LoVo (cell line): Measurements from ENCODE around the gene GPR137B.

Experiments
- DNase-seq: peaks from one replicate; pipeline ENCODE4 v3.0.0-alpha.2; 2016; ENCODE audit warnings: low spot score

The GPR137B gene

DNA sequence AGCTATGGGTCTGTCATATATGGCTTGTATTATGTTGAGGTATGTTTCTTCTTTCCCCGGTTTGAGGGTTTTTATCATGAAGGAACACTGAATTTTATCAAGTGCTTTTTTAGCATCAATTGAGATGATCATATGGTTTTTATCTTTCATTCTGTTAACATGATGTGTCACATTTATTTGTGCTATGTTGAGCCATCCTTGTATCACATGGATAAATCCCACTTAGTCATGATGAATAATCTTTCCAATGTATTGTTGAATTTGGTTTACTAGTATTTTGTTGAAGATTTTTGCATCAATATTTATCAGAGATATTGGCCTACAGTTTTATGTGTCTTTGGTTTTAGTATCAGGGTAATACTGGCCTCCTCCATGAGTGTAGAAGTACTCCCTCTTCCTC, 61.7 kb downstream of the GPR137B start:
- no peak for DNase-seq

DNA sequence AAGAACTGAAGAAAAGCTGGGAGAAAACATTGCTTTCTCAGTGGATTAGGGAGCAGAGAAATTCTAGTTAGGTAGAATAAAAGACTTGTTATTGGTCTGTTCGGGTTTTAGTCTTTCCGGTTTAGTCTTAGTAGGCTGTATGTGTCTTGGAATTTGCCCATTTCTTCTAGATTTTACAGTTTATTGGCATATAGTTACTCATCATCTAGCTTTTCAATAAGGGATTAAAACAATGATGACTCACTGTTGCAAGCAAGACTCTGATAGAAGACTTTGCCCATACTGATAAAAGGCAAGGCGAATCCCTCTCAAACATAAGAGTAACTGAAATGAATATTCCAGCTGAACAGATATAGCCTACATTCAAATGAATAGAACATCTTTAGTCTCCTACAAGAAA, 62.3 kb downstream of the GPR137B start:
- DNase-seq: no peak

DNA sequence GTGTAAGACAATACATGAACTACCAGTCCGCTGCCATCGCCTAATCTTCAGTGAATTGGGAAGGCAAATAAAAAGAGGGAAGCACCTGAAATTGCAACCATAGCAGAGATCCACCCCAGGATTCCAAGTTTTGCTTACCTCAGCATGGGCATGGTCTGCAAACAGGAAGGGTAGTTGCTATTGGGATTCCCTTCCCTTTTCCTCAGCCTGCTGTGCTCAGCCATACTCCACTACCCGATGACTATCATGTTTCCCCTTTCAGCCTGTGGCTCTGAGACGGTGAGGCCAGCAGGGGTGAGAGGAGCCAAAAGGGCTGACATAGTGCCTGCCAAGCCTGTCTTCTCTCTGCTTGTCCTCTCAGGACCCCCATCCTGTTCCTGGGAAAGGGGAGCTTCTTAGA, 64.2 kb downstream of the GPR137B start:
- DNase-seq: no peak

DNA sequence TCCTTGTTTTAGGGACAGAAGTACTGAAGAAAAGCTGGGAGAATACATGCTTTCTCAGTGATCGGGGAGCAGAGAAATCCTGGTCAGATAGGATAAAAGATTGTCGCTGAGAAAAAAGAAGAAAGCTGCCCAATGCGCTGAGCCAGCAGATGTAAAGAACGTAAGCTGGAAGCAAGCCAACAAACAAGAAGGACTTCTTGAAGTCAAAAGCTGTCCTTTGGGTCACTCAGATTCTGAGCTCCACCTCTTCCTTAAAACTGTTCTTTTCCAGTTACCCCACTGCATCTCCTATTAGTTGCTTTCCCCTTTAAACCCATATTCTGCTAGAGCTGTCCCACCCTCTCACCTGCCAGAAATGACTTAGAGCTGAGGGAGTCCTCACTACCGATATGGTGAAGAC, 64.8 kb downstream of the GPR137B start:
- no peak for DNase-seq

DNA sequence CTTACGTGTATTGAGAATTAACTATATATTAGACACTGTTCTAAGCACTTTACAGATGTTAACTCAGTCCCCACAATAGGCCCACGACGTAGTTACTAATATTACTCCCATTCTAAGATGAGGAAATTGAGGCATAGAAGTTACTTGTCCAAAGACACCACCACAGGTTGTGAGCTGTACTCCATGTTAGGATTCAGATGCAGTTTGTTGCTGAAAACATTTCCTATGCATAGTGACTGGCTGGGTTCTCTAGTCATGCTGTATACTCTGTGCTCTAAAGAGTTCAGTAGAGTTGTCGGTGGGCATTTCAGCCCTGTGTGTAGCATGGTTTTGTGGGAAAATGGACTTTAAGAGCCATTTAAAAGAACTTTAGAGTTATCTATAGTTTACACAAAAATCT, 65.2 kb downstream of the GPR137B start:
- DNase-seq: no peak

DNA sequence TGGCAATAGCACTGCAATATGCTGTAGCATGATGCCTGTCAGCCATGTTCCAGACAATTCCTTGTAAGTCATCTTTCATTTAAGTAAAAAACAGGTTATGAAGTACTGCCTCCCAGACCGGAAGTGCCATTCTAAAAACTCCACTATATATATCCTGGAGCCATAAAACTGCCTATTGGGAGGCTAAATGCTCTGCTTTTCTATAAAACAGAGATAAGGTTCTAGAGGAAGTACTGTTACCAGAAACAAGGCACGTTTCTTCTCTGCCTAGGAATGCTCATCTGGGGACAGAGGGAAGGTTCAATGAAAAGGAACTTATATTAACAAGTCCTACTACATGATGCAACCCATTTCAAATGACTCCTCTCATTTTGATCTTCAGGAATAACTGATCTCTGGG, 66.8 kb downstream of the GPR137B start:
- DNase-seq: no peak

DNA sequence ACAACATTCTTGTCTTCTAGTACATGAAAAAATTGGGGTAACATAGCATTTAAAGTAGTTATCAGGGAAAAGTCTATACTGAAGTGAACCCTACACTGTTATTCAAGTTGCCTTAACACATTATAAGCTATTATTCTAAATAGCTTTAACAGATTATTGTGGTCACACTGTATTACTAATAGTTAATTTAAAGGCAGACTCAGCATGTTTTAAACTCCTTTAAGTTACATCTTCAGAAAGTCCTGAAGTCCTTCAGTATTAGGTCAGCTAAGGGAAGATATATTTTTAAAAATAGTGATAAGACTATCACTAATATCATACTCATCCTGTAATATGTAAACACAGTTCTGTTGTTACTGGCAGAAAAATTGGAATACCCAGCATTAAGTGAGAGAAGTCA, 67.4 kb downstream of the GPR137B start:
- no peak for DNase-seq

DNA sequence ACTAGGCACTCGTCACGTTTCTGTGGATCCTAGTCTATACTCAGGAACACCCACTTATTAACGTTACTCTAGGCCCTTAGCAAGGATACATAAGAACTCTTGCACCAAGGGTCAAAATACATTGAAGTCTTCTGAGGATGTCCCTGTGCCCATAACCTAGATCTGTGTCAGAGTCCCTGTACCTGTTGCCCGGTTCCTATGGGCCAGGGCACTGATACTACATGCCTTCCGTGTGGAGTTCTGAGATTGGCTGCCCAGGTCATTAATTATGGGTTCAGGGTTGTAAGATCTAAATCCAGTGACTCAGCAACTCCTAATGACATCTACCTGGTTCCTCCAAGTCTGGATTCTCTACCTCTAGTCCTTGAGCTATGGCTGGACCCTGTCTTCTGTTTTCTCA, 69.5 kb downstream of the GPR137B start:
- no peak for DNase-seq

DNA sequence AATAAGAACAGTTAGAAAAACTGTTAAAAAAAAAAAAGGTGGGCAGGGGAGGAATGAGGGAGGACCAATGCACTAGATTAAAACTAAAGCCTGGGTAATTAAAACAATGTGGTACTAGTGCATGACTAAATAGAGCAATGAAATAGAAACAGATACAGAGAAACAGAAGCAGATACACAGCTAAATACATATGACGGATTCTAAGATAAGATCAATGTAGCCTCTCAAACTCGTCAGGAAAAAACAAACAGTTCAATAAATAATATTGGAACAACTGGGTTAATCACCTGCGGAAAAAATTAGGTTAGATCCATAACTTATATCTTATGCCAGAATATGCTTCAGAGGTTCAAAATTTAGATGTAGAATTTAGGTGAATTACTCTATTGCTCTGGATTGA, 71.2 kb downstream of the GPR137B start:
- no peak for DNase-seq

DNA sequence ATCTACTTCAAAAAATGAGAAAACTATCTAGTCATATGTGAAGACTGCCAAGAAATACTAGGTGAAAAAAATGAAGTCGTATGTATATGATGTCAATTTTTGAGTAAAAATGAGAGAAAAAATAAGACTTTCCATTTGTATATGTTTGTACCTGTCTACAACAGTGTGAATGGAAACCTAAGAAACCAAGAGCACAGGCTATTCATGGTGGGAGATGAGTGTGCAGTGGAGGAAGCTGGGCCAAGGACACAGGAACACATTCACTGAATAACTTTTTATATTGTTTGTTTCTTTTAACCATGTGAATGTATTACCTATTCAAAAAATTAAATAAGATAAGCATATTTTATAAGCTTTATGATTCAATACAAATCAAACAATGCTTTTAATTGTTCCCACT, 72.4 kb downstream of the GPR137B start:
- no peak for DNase-seq

DNA sequence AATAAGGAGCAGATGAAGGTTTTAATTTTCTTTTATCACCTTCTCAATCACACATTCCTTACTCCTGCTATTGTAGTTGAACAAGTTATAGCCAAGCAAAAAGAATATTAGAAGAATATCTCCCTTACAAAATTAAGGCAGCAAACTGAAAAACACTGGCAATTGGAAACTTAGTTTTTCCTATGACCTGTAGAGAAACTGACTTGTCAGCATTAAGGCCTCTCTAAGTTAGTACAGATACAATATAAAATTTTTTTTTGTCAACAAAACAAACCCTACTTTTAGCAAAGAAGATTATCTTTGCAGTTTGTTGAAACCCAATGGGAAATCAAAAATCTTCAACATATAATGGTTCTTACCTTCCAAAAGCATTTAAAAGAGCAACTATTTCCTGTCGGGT, 78.1 kb downstream of the GPR137B start:
- no peak for DNase-seq

DNA sequence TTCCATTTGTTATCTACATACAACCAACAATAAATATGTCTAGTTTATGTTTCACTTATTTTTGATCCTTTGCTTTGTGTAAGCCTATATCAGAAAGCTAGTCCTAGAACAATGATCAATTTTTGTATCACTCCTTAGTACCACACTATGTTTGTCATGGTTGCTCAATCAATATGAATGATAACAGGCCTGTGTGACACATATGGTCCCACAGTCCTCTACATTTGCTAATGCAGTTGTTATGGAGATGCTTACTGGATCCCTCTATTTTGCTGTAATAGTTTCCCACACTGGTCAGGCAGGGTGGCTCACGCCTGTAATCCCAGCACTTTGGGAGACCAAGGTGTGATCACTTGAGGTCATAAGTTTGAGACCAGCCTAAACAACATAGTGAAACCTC, 80.3 kb downstream of the GPR137B start:
- no peak for DNase-seq

DNA sequence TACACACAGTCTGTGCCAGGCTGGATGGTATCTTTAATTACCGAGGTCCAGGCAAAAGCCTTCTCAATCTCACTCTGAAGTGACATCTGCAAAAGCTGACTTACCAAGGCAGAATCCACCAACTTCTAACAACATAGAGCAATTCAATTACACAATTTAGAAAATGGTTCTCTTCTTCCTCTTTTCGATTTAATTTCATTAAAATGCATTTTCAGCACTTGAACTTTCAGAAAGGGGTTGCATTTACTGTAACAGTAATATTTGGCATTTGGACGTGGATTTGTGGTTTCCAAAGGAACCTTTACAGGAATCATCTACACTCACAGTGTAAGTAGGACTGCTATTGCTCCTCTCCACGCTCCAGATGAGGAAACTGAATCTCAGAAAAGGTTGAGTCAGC, 86.1 kb downstream of the GPR137B start:
- DNase-seq: no peak

DNA sequence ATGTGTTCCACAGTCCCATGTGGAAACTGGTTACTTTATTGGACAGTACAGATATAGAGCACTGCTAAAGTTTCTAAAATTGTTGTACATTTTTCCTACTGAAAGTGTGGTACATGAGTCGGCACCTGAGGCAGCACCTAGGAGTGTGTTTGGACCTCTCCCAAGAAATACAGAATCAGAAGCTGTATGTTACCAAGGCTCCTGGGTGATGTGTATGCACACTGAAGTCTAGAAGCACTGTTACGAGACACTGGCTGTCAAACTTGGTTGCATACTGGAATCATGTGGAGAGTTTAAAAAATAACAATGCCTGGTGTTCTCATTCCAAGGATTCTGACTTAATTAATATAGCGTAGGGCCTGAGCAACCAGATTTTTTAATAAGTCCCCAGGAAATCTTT, 92.8 kb downstream of the GPR137B start:
- DNase-seq: no peak

DNA sequence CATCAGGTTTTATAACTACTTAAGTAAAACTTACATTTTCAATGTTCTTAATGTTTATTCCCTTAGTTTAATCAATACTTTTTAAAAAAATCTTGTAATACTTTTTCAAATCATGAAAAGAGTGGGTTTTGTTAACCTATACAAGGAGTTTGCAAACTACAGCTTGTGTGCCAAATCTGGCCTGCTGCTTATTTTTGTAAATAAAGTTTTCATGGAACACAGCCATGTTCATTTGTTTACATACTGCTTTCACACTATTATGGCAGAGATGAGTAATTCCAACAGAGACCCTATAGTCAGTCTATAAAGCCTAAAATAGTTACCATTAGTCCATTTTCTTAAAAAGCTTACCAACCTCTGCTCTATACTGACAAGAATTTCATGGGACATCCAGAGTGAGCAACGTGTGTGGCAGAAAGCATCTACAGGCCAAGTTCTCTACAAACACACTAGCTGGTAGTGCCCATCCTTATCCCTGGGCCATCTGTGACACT, 96.8 kb downstream of the GPR137B start:
- no peak for DNase-seq

DNA sequence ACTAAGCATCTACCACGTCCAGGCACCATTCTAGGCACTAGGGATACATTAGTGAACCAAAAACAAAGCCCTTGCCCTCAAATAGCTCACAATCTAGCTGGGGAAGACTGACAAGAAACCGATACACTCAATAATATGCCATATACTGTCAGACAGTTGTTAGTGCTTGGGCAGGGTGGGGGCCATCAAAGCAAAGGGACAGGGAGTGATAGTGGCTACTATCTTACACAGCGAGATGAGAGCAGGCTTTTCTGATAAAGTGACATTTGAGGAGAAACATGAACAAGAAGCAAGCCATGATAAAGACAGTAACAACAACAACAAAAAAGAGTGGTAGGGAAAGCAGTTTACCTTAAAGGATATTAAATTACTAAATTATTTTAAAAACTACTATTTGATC, 98.3 kb downstream of the GPR137B start:
- no peak for DNase-seq

DNA sequence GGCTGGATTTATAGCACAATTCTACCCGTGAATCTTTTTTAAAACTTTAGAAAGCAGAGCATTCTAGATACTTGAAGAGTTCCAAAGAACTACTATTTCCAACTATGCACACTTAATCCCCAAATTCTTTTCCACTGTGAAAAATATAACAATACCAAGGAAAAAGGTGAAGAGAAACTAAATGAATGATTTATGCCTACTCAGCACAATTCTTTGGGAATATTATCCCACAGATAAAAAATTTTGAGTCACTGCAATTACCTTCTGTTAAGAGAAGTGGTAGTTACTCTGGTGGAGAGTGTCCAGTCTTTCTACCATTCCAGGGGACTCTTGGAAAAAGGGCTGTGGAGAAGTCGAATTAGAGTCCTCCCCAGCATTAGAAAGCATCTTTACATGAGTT, 100.2 kb downstream of the GPR137B start:
- no peak for DNase-seq

DNA sequence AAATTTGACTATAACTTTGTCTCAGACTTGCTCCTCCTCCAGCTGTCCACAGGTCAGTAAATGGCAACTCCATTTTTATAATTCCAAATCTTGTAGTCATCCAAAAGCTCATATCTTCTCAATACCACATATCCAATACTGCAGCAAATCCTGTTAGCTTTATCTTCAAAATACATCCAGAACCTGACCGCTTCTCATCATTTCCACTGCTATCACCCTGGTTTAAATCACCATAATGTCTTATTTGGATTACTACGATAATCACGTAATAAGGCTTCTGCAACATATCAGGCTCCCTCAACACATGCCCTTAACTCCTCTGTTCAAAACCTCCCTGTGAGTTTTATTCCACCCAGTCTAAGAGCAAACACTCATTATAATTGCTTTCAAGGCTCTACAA, 104.9 kb downstream of the GPR137B start:
- DNase-seq: no peak

DNA sequence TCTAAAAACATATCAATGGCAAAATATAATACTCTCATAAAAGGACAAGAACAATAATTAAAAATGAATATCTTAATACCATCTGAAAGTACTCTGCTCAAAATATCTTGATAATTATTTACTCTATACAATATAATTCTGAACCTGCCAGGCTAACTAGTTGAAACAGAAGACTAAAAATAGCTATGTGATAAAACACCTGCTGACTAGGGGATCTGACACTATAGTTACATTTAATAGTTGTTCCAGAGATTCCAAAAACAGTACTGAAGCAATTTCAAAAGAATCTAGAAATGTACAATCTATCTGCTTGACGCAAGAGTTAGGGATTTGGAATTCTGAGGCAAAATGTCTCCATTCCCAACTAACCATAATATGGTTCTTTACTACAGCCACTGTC, 109.2 kb downstream of the GPR137B start:
- no peak for DNase-seq

DNA sequence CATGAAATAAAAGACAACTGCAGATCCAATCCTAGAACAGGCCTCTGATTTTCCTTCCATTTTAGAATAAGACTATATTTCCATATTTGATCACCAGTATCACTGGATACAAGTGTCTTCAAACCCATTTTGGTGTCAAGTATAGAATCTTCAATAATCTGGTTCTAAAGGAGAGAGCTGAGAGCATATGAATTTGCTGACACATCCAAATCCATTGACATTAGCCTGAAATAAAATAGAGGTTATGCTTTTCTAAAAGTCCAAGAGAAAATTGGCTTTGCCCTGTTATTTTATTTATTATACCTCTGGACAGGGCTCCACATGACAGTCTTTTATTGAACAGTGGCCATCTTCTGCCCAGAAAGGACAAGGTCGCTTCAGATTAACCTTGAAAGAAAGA, 110.8 kb downstream of the GPR137B start:
- no peak for DNase-seq

DNA sequence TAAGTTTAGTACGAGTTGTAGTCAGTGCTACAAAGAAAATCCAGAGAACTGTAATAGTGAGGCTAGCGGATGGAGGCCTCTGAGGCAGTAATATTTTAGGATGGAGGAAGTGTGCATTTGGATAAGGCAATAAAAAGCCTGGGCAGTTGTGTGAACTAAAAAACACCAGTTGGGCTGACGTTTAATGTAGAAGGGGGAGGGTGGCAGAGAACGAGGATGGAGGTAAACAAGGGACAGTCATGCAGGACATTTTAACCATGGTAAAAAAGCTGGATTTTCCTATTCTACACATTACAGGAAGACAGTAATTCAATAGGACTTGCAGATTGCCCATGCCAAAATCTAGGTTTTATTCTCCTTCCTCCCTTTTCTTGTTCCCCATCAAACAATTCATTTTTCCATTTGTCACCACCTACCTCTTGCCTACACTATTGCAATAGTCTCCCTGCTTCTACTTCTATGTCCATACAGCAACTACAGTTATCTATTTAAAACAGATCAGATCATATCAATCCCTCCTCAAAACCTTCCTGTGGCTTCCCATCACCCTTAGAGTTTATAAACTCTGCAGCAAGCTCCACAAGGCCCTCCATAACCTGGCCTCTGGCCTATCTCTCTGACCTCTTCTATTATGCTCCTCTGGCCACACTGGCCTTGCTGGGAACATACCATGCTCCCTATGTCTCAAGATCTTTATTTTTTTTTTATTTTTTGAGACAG, 111.7 kb downstream of the GPR137B start:
- DNase-seq: no peak

DNA sequence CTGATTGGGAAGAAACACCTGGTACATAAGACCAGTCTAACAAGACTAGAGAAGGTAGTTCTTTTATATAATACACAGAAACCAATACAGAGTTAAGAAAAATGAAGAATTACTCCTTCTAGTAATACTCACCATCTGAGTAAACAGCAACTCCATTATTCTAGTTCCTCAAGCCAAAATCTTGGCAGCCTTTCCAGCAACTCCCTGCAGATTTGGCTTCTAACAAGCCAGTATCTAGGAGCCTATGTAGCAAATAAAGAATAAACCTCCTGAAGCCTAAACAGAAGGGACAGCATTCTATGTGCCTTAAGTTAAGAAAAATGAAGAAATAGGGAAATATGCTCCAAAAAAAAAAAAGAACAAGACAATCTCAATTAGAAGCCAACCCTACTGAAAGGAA, 114.9 kb downstream of the GPR137B start:
- no peak for DNase-seq

DNA sequence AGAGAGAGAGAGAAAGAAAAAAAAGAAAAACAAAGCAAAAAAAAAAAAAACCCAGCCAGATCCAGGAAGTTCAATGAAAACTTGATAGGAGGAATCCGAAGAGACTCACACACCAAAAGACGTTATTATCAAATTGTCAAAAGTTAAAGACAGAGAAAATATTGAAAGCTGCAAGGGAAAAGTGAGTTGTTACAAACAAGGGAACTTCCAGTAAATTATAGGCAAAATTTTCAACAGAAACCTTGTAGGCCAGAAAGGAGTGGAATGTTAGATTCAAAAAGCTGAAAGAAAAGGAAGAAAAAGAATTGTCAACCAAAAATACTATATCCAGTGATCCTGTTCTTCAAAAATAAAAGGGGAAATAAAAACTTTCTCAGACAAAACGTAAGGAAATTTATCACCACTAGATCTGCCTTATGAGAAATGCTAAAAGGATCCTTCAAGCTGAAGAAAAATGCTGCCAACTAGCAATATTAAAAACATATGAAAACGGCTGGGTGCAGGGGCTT, 115.8 kb downstream of the GPR137B start:
- DNase-seq: no peak
